ENCODE results near the gene RCSD1.

The RCSD1 gene

GRCh38 chr1:167720965-167721616 is 91.1 kb downstream of the RCSD1 start:
- DNase-seq (ENCODE audit: low read depth): peak; percentile 76
- peak; percentile 61 for TF ChIP-seq CTCF (conservative IDR thresholded peaks at IDR 0.05; ENCODE audit: control insufficient read depth, insufficient read depth, low read depth, low read length)
- peak overlapping the region; percentile 80 for H3K4me3 ChIP-seq (ENCODE audit: control insufficient read depth, low read depth, low read length)

GRCh38 chr1:167721617-167722151 is 91.7 kb downstream of the RCSD1 start, which contains the start of gene MPZL1:
TSS of gene MPZL1 (plus strand) at chr1:167721982. CDS start at chr1:167722152, 170 bp downstream.
- peak; percentile 90 for DNase-seq (ENCODE audit: low read depth)
- no peak for TF ChIP-seq CTCF (conservative IDR thresholded peaks at IDR 0.05; ENCODE audit: control insufficient read depth, insufficient read depth, low read depth, low read length)
- H3K4me3 ChIP-seq (ENCODE audit: control insufficient read depth, low read depth, low read length): peak within 1 kb of the TSS; percentile 80

- no peak for TF ChIP-seq CTCF (conservative IDR thresholded peaks at IDR 0.05; ENCODE audit: control insufficient read depth, insufficient read depth, low read depth, low read length)
- peak; percentile 36 for DNase-seq (ENCODE audit: low read depth)
- H3K4me3 ChIP-seq (ENCODE audit: control insufficient read depth, low read depth, low read length): peak overlapping the region; percentile 80
Observed at GRCh38 chr1:167722152-167722869, 92.3 kb downstream of the RCSD1 start.

- peak overlapping the region; percentile 80 for H3K4me3 ChIP-seq (ENCODE audit: control insufficient read depth, low read depth, low read length)
- TF ChIP-seq CTCF (conservative IDR thresholded peaks at IDR 0.05; ENCODE audit: control insufficient read depth, insufficient read depth, low read depth, low read length): no peak
- DNase-seq (ENCODE audit: low read depth): no peak
Observed at GRCh38 chr1:167722870-167723251, 92.8 kb downstream of the RCSD1 start.

GRCh38 chr1:167723707-167724323 is 93.8 kb downstream of the RCSD1 start:
- H3K4me3 ChIP-seq (ENCODE audit: control insufficient read depth, low read depth, low read length): peak overlapping the region; percentile 80
- TF ChIP-seq CTCF (conservative IDR thresholded peaks at IDR 0.05; ENCODE audit: control insufficient read depth, insufficient read depth, low read depth, low read length): no peak
- DNase-seq (ENCODE audit: low read depth): no peak

- TF ChIP-seq CTCF (conservative IDR thresholded peaks at IDR 0.05; ENCODE audit: control insufficient read depth, insufficient read depth, low read depth, low read length): no peak
- no peak for DNase-seq (ENCODE audit: low read depth)
- H3K4me3 ChIP-seq (ENCODE audit: control insufficient read depth, low read depth, low read length): no peak overlapping the region
Observed at GRCh38 chr1:167726008-167726407, 96.0 kb downstream of the RCSD1 start.
